ENCODE data around the gene INSR. TPM values are rescaled to one million over a fixed set of nuclear protein-coding genes. Genes with fewer than 3 reads are reported as not detected.

The INSR gene
- total RNA-seq, 1 donor from 2014 or later: 37.5 TPM

GRCh38 chr19:7109678-7110289 is 184.4 kb downstream of the INSR start:
- Histone ChIP-seq H3K4me1 (no peaks in the 10 kb centered on the region), H3K27ac (no peak overlapping the region), H3K27me3 (no peaks in the 10 kb centered on the region), H3K4me3 (no peak overlapping the region), H3K36me3 (no peaks in the 10 kb centered on the region), H3K9me3 (no peaks in the 10 kb centered on the region)
- ATAC-seq (no peak), DNase-seq (no peak)
- intact Hi-C loops (cut with DNase I): no loop called here
- TF ChIP-seq CTCF (IDR thresholded peaks at IDR 0.05): no peak

GRCh38 chr19:7106711-7107657 is 187.2 kb downstream of the INSR start:
- DNase-seq (no peak), ATAC-seq (no peak)
- no peak overlapping the region for H3K4me3 ChIP-seq
- intact Hi-C loops (cut with DNase I): no loop called here
- H3K36me3 ChIP-seq: no peaks in the 10 kb centered on the region
- no peaks in the 10 kb centered on the region for H3K27me3 ChIP-seq
- no peak overlapping the region for H3K27ac ChIP-seq
- H3K9me3 ChIP-seq: no peaks in the 10 kb centered on the region
- no peaks in the 10 kb centered on the region for H3K4me1 ChIP-seq
- no peak for TF ChIP-seq CTCF (IDR thresholded peaks at IDR 0.05)

GRCh38 chr19:7104747-7105447 is 189.3 kb downstream of the INSR start:
- Histone ChIP-seq H3K4me1 (no peaks in the 10 kb centered on the region), H3K27me3 (no peaks in the 10 kb centered on the region), H3K9me3 (no peaks in the 10 kb centered on the region), H3K36me3 (no peaks in the 10 kb centered on the region), H3K4me3 (no peak overlapping the region), H3K27ac (no peak overlapping the region)
- DNase-seq (no peak), ATAC-seq (no peak)
- intact Hi-C loops (cut with DNase I): loop anchor here (5.0 kb wide), 1 partner anchor 237 kb away; no protein-coding TSS in a partner anchor
- no peak for TF ChIP-seq CTCF (IDR thresholded peaks at IDR 0.05)

GRCh38 chr19:7101498-7102253 is 192.5 kb downstream of the INSR start:
- DNase-seq (no peak), ATAC-seq (no peak)
- no peaks in the 10 kb centered on the region for H3K36me3 ChIP-seq
- intact Hi-C loops (cut with DNase I): loop anchor here (5.0 kb wide), 1 partner anchor 241 kb away; no protein-coding TSS in a partner anchor
- H3K27me3 ChIP-seq: no peaks in the 10 kb centered on the region
- no peak overlapping the region for H3K27ac ChIP-seq
- H3K9me3 ChIP-seq: no peaks in the 10 kb centered on the region
- no peak for TF ChIP-seq CTCF (IDR thresholded peaks at IDR 0.05)
- no peak overlapping the region for H3K4me3 ChIP-seq
- H3K4me1 ChIP-seq: no peaks in the 10 kb centered on the region

GRCh38 chr19:7099597-7099921 is 194.7 kb downstream of the INSR start:
- no peaks in the 10 kb centered on the region for H3K4me1 ChIP-seq
- no peaks in the 10 kb centered on the region for H3K36me3 ChIP-seq
- TF ChIP-seq CTCF (IDR thresholded peaks at IDR 0.05): no peak
- no peaks in the 10 kb centered on the region for H3K9me3 ChIP-seq
- DNase-seq (no peak), ATAC-seq (no peak)
- intact Hi-C loops (cut with DNase I): no loop called here
- peak overlapping the region; percentile 91 for H3K27ac ChIP-seq
- H3K27me3 ChIP-seq: no peaks in the 10 kb centered on the region
- H3K4me3 ChIP-seq: peak overlapping the region; percentile 66
